ENCODE results near the gene NRXN3.

DNA sequence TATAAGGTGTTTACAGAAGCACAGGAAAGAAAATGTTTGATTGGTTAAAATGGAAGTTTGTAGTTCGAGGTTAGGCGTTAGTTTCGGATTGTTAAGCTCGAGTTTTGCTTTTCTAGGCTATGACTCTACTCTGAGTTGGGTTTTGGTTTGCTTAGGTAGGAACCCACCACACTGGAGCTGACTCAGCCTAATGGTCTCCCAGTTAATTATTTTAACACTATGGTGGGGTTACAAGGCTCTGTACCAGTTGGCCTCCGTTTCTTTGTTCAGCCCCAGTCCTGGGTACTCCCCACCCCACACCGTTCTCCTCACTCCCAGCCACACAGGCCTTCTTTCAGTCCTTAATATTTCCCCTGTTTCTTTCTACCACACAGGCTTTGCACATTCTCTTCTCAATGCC, 583.9 kb downstream of the NRXN3 start:
- TF ChIP-seq EZH2 (IDR thresholded peaks at IDR 0.05; ENCODE audit: low read length) = no peak
- TF ChIP-seq, protein P1, sequence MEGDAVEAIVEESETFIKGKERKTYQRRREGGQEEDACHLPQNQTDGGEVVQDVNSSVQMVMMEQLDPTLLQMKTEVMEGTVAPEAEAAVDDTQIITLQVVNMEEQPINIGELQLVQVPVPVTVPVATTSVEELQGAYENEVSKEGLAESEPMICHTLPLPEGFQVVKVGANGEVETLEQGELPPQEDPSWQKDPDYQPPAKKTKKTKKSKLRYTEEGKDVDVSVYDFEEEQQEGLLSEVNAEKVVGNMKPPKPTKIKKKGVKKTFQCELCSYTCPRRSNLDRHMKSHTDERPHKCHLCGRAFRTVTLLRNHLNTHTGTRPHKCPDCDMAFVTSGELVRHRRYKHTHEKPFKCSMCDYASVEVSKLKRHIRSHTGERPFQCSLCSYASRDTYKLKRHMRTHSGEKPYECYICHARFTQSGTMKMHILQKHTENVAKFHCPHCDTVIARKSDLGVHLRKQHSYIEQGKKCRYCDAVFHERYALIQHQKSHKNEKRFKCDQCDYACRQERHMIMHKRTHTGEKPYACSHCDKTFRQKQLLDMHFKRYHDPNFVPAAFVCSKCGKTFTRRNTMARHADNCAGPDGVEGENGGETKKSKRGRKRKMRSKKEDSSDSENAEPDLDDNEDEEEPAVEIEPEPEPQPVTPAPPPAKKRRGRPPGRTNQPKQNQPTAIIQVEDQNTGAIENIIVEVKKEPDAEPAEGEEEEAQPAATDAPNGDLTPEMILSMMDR (optimal IDR thresholded peaks at IDR 0.05 in 1 of 3, IDR thresholded peaks at IDR 0.05 in 1 of 3, conservative IDR thresholded peaks at IDR 0.05 in 1 of 3; ENCODE audit: extremely low read depth in 1 of 3, insufficient read depth in 2 of 3, low read length in 3 of 3) = no peak
